Measurements from ENCODE around the gene RTEL1. TPM values are rescaled to one million over a fixed set of nuclear protein-coding genes. Genes with fewer than 3 reads are reported as not detected.

The RTEL1 gene
- total RNA-seq, 1 donor from 2014 or later, result 20.4 TPM

DNA sequence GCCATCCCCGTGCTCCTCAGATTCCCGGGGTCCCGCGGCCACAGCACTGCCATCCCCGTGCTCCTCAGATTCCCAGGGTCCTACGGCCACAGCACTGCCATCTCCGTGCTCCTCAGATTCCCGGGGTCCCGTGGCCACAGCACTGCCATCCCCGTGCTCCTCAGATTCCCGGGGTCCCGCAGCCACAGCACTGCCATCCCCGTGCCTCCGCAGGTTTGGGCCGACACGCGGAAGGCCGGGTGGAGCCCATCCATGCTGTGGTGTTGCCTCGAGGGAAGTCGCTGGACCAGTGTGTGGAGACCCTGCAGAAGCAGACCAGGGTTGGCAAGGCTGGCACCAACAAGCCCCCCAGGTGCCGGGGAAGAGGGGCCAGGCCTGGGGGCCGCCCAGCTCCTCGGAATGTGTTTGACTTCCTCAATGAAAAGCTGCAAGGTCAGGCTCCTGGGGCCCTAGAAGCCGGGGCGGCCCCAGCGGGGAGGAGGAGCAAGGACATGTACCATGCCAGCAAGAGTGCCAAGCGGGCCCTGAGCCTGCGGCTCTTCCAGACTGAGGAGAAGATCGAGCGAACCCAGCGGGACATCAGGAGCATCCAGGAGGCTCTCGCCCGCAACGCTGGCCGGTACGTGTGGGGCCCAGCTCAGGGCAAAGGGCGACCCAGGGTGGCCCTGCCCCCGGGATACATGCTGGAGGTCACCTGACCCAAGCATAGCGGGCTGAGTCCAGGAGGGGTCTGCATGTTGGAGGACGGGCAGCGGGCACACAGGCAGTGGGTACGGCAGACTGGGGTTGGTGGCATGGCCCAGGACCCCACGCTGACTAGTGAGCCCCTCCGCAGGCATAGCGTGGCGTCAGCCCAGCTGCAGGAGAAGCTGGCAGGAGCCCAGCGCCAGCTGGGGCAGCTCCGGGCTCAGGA is 77.1 kb downstream of the RTEL1 start:
- H3K27ac Mint-ChIP-seq (ENCODE audit: unreplicated experiment), result no peak overlapping the region
- DNase-seq (ENCODE audit: low spot score), result peak; percentile 89

DNA sequence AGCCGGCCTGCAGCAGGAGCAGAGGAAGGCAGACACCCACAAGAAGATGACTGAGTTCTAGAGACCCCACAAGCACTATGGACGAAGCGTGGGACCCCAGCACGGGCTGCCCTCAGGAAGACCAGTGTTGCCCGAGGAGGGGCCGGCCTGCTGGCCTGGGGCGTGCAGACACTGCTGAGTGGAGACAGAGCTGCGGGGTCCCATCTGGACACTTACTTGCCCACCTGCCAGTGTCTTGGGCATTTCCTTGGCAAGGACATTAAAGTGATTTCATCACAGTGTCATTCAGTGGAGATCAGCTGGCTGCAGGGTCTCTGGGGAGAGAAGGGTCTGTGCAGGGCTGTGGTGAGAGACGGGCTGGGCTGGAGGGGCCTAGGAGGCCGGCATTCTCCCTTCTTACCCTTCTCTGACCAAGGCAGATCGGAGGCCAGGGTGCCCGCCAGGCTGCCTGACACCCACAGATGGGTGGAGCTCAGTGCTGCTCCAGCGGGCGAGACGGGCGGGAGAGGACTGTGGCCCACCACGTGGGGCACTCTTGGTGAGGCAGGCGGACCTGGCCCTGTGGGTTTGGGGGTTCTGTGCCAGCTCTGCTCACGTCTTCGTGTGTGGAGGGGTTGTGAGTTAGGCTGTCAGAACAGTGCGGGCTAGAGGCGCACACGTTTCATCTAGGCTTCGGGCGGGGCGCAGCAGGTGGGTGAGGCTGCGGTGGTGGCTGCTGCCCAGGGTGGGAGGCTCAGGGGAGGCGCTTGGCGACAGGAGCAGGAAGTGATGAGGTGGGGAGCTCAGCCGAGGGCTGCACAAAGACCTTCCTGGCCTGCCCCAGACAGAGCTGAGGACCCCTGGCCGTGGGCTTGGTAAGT is 78.0 kb downstream of the RTEL1 start, which contains the start of gene LIME1:
TSS of gene LIME1 (plus strand) at position 806 of the 860 bp plus-strand sequence. CDS start 886 bp downstream, outside the sequence.
- Mint-ChIP-seq H3K27ac (ENCODE audit: unreplicated experiment) (peak within 1 kb of the TSS; percentile 63), H3K36me3 (ENCODE audit: low read depth) (peaks cover 4% of the 10 kb centered on the region), H3K27me3 (ENCODE audit: low read depth) (no peaks in the 10 kb centered on the region), H3K9me3 (ENCODE audit: low read depth) (no peaks in the 10 kb centered on the region), H3K4me1 (ENCODE audit: low read depth) (peaks cover 3% of the 10 kb centered on the region), H3K4me3 (ENCODE audit: unreplicated experiment) (no peak within 1 kb of the TSS)
- TF ChIP-seq, protein P1, sequence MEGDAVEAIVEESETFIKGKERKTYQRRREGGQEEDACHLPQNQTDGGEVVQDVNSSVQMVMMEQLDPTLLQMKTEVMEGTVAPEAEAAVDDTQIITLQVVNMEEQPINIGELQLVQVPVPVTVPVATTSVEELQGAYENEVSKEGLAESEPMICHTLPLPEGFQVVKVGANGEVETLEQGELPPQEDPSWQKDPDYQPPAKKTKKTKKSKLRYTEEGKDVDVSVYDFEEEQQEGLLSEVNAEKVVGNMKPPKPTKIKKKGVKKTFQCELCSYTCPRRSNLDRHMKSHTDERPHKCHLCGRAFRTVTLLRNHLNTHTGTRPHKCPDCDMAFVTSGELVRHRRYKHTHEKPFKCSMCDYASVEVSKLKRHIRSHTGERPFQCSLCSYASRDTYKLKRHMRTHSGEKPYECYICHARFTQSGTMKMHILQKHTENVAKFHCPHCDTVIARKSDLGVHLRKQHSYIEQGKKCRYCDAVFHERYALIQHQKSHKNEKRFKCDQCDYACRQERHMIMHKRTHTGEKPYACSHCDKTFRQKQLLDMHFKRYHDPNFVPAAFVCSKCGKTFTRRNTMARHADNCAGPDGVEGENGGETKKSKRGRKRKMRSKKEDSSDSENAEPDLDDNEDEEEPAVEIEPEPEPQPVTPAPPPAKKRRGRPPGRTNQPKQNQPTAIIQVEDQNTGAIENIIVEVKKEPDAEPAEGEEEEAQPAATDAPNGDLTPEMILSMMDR (IDR thresholded peaks at IDR 0.05), result no peak
- DNase-seq (ENCODE audit: low spot score), result peak; percentile 92

More for the DNA sequence above, 77.1 kb downstream of the RTEL1 start:
- Mint-ChIP-seq H3K36me3 (ENCODE audit: low read depth) (peaks cover 4% of the 10 kb centered on the region), H3K9me3 (ENCODE audit: low read depth) (no peaks in the 10 kb centered on the region), H3K4me1 (ENCODE audit: low read depth) (peaks cover 3% of the 10 kb centered on the region), H3K27me3 (ENCODE audit: low read depth) (no peaks in the 10 kb centered on the region), H3K4me3 (ENCODE audit: unreplicated experiment) (no peak overlapping the region)
- TF ChIP-seq, protein P1 (IDR thresholded peaks at IDR 0.05), result no peak

DNA sequence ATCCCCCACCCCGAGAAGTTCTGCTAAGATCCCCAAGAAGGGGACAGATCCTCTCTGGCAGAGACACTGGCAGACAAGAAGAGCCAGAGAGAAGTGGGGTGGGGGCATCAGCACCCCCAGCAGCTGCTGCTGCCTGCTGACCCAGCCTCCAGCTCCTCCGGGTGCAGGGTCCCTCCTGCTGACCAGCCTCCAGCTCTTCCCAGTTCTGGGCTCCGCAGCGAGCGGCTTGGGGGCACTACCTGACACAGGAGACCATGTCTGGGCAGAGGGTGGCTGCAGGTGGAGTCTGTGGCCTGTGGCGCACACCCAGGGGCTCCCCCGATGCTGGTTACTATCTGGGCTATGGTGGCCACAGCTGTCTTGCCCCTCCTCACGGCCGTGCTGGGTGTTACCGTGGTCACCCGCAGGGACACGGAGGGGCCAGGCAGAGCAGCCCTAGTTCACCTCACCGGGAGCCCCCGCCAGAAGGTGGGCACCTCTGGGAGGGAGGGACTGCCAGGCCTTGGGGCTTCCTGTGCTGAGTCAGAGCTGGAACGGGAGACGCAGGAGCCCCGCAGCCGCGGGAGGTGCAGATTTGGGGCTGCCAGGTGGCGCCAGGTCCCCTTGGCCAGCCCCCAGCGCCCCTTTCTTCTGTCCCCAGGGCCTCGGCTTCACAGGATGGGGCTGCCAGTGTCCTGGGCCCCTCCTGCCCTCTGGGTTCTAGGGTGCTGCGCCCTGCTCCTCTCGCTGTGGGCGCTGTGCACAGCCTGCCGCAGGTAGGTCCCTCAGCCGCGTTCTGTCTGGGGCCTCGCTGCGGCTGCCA is 79.0 kb downstream of the RTEL1 start:
- H3K27me3 Mint-ChIP-seq (ENCODE audit: low read depth), result no peaks in the 10 kb centered on the region
- H3K4me3 Mint-ChIP-seq (ENCODE audit: unreplicated experiment), result no peak overlapping the region
- no peaks in the 10 kb centered on the region for H3K9me3 Mint-ChIP-seq (ENCODE audit: low read depth)
- DNase-seq (ENCODE audit: low spot score), result peak; percentile 83
- TF ChIP-seq, protein P1 (IDR thresholded peaks at IDR 0.05), result no peak
- H3K36me3 Mint-ChIP-seq (ENCODE audit: low read depth), result peaks cover 4% of the 10 kb centered on the region
- no peak overlapping the region for H3K27ac Mint-ChIP-seq (ENCODE audit: unreplicated experiment)
- H3K4me1 Mint-ChIP-seq (ENCODE audit: low read depth), result peaks cover 3% of the 10 kb centered on the region

- no peaks in the 10 kb centered on the region for H3K27me3 Mint-ChIP-seq (ENCODE audit: low read depth)
- no peaks in the 10 kb centered on the region for H3K9me3 Mint-ChIP-seq (ENCODE audit: low read depth)
- peaks cover 3% of the 10 kb centered on the region for H3K4me1 Mint-ChIP-seq (ENCODE audit: low read depth)
- DNase-seq (ENCODE audit: low spot score), result no peak
- TF ChIP-seq, protein P1 (IDR thresholded peaks at IDR 0.05), result no peak
- H3K4me3 Mint-ChIP-seq (ENCODE audit: unreplicated experiment), result no peak overlapping the region
- H3K36me3 Mint-ChIP-seq (ENCODE audit: low read depth), result peaks cover 4% of the 10 kb centered on the region
- no peak overlapping the region for H3K27ac Mint-ChIP-seq (ENCODE audit: unreplicated experiment)
These were observed 79.5 kb downstream of the RTEL1 start for GRCh38 chr20:63737695-63737944.
